GM12875 (cell line): ENCODE measurements around the gene FAAH.

ENCODE experiments used
- H3K4me3 ChIP-seq: one replicate; pipeline ENCODE4 v1.5.1; 2011; ENCODE audit warnings: low read depth, low read length, control low read depth
- CTCF ChIP-seq: IDR thresholded peaks from 2 replicates; pipeline ENCODE4 v1.5.1; 2011; ENCODE audit warnings: low read depth, mild to moderate bottlenecking, control low read depth, inconsistent platforms, low read length, moderate library complexity, borderline replicate concordance; ENCODE audit not compliant: insufficient read depth

FAAH gene

GRCh38 chr1:46434358-46434757 lies 40.2 kb downstream of the FAAH start:
- TF ChIP-seq CTCF, result no peak
- no peak overlapping the region for H3K4me3 ChIP-seq

- H3K4me3 ChIP-seq, result no peak overlapping the region
- TF ChIP-seq CTCF, result no peak
Measured at GRCh38 chr1:46436844-46437243, 42.7 kb downstream of the FAAH start.

GRCh38 chr1:46437723-46438122 lies 43.6 kb downstream of the FAAH start:
- no peak for TF ChIP-seq CTCF
- H3K4me3 ChIP-seq, result no peak overlapping the region

- TF ChIP-seq CTCF, result no peak
- H3K4me3 ChIP-seq, result no peak overlapping the region
Measured at GRCh38 chr1:46438346-46438745, 44.2 kb downstream of the FAAH start.

GRCh38 chr1:46440478-46440877 lies 46.4 kb downstream of the FAAH start:
- TF ChIP-seq CTCF, result no peak
- no peak overlapping the region for H3K4me3 ChIP-seq

GRCh38 chr1:46442317-46443161 lies 48.4 kb downstream of the FAAH start:
- peak; percentile 94 for TF ChIP-seq CTCF
- no peak overlapping the region for H3K4me3 ChIP-seq

GRCh38 chr1:46444466-46444865 lies 50.3 kb downstream of the FAAH start:
- H3K4me3 ChIP-seq, result no peak overlapping the region
- TF ChIP-seq CTCF, result no peak
